ENCODE data around the gene COX5B. TPM values are rescaled to one million over a fixed set of nuclear protein-coding genes. Genes with fewer than 3 reads are reported as not detected.
"Not testable (repeated sequence)": the region's sequence is repeated elsewhere in the genome, so short reads cannot be mapped to it uniquely, and the experiment has no call there.

Gene COX5B
- total RNA-seq, 3 donors from 2014 or later = 410 to 732 (median 521) TPM

DNA sequence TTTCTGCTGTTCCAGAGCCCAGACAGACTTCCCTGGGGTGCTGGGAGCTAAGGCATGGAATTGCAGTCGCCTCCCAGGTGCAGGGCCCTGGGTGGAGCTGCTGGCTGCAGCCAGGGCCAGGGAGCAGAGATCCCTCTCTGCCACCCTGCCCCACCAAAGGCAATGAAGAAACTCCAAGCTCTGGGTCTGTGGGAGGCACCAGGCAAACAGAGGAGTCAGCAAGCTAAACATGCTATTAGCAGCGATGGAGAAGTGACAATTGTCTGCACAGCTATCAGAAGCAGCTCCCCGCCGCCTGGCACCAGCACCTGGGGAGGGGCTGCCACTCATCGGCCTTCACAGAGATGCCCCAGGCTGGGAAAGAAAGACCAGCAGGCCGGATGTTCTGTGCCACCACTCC is 28.0 kb upstream of the COX5B start:
- TF ChIP-seq, protein P1, sequence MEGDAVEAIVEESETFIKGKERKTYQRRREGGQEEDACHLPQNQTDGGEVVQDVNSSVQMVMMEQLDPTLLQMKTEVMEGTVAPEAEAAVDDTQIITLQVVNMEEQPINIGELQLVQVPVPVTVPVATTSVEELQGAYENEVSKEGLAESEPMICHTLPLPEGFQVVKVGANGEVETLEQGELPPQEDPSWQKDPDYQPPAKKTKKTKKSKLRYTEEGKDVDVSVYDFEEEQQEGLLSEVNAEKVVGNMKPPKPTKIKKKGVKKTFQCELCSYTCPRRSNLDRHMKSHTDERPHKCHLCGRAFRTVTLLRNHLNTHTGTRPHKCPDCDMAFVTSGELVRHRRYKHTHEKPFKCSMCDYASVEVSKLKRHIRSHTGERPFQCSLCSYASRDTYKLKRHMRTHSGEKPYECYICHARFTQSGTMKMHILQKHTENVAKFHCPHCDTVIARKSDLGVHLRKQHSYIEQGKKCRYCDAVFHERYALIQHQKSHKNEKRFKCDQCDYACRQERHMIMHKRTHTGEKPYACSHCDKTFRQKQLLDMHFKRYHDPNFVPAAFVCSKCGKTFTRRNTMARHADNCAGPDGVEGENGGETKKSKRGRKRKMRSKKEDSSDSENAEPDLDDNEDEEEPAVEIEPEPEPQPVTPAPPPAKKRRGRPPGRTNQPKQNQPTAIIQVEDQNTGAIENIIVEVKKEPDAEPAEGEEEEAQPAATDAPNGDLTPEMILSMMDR (IDR thresholded peaks at IDR 0.05) = no peak
- no peak overlapping the region for H3K4me3 ChIP-seq
- intact Hi-C loops (cut with DNase I, micrococcal nuclease) = no loop called here
- no peak for DNase-seq
- H3K4me1 ChIP-seq (ENCODE audit: low read depth) = no peaks in the 10 kb centered on the region
- no peaks in the 10 kb centered on the region for H3K9me3 ChIP-seq
- ATAC-seq = no peak
- H3K36me3 ChIP-seq (ENCODE audit: low read depth) = no peaks in the 10 kb centered on the region

DNA sequence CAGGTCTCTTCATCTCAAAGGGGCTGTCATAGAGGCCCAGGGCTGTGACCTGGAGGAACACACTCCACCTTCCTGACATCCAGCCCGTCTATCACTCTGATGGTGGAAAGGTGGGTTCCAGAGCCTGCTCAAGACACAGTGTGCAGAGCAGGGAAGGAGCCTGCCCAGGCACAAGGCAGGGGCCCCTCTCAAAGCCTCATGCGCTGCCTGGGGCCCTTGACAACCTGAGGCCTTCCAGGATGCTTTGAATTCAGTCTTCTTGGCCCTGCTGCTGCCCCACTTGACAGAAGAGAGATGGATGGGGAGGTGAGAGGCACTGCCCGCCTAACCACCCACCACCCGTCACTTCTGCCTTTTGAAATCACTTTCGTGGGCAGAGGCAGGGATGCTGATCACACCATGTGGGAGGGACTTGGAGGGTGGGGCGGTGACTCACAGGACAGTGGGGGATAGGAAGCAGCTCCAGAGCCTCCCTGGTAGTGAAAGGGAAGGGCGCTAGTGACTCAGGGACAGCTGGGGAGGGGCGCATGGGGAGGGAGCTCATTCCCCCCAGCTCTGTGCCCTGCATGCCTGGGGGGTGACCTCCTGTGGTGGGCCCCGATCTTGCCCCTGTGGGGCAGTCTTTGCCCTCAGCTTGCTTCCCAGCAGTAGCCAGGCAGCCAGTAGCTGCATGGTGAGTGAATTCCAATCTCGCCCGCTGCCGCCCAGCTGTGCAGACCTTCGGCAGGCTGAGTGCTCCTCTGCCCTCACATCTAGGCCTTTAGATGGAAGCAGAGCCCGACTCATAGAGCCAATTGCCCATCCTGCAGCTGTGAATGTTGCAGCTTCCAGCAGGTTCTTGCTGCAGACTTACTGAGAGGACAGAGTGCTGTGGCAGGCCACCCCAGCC is 26.7 kb upstream of the COX5B start:
- H3K9me3 ChIP-seq; intact Hi-C loops (cut with DNase I, micrococcal nuclease); H3K4me3 ChIP-seq; DNase-seq; H3K36me3 ChIP-seq (ENCODE audit: low read depth); H3K4me1 ChIP-seq (ENCODE audit: low read depth): not testable (repeated sequence)
- ATAC-seq = peak; percentile 54

DNA sequence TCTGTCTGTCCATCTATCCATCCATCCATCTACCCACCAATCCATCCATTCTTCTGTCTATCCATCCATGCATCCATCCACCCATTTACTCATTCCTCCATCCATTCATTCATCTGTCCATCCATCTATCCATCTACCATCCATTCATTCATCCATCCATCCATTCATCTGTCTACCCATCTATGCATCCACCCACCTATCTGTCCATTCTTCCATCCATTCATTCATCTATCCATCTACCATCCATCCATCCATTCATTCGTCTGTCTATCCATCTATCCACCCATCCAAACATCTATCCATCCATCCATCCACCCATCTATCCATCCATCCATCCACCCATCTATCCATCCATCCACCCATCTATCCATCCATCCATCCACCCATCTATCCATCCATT is 25.4 kb upstream of the COX5B start:
- H3K4me1 ChIP-seq (ENCODE audit: low read depth); H3K9me3 ChIP-seq; H3K36me3 ChIP-seq (ENCODE audit: low read depth); DNase-seq; intact Hi-C loops (cut with DNase I, micrococcal nuclease); ATAC-seq; H3K4me3 ChIP-seq: not testable (repeated sequence)

DNA sequence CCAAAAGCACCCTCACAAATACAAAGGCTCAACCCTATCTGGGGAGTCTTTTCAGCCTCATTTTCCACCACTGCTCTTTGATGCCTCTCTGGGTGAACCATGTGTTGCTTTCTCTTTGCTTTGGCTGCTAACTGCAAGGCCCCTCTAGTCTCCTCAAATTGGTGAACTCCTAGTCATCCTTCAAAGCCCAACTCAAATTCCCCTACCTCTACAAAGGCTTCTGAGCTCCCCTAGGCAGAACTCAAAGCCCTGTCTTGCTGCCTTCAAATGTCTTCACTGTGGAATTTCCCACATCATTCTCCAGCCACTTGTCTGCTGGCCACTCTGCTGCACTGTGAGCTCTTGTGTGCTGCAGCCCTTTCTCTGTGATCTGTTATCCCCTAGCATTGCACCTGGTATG is 22.9 kb upstream of the COX5B start:
- ATAC-seq; DNase-seq; intact Hi-C loops (cut with DNase I, micrococcal nuclease); H3K4me3 ChIP-seq; H3K36me3 ChIP-seq (ENCODE audit: low read depth); H3K9me3 ChIP-seq; H3K4me1 ChIP-seq (ENCODE audit: low read depth): not testable (repeated sequence)

DNA sequence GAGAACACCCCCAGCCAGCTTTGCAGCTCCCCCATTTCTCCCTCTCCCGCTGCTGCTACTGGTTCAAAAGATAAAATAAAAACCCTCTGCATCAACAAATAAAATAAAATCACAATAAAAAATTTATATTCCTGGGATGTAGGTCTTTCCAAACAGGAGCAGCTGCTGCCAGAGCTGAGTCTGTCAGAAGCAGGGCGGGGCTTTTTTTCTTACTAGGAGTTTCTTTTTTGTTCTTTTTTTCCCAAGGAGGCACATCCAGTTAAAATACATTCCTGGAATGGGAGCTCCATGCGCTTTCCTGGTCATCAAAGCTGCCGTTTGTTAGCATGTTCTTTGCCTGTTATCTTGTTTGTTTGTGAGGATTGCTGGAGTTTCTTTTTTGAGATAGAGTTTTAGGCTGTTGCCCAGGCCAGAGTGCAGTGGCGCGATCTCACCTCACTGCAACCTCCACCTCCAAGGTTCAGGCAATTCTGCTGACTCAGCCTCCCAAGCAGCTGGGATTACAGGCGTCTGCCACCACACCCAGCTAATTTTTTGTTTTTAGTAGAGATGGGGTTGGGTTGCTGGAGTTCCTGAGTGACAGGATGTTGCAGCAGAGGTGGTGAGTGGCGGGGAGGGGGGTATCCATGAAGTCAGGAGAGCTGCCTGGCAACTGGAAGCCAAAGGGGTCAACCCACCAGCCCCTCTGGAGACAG is 20.4 kb upstream of the COX5B start:
- H3K36me3 ChIP-seq (ENCODE audit: low read depth); DNase-seq; ATAC-seq; H3K4me1 ChIP-seq (ENCODE audit: low read depth); intact Hi-C loops (cut with DNase I, micrococcal nuclease); H3K4me3 ChIP-seq; H3K9me3 ChIP-seq: not testable (repeated sequence)

DNA sequence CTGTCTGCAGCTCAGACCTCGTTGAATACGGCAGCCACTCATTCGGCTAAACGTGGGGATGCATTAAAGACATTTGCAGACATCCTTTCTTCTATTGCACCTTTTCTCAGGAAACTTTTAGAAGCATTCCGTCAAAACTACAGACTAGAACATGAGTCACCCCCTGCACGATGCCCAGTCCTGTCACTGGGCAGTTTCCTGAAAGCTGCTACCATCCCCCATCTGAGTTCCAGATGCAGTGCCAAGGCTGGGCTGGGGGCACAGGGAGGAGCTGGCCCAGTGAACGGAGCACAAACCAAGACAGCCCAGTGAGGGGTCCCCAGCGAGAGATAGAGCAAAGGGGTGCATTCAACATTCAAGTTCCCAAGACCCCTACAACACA is 19.8 kb upstream of the COX5B start:
- H3K9me3 ChIP-seq; H3K4me3 ChIP-seq; H3K36me3 ChIP-seq (ENCODE audit: low read depth); H3K4me1 ChIP-seq (ENCODE audit: low read depth); ATAC-seq; DNase-seq; intact Hi-C loops (cut with DNase I, micrococcal nuclease): not testable (repeated sequence)

DNA sequence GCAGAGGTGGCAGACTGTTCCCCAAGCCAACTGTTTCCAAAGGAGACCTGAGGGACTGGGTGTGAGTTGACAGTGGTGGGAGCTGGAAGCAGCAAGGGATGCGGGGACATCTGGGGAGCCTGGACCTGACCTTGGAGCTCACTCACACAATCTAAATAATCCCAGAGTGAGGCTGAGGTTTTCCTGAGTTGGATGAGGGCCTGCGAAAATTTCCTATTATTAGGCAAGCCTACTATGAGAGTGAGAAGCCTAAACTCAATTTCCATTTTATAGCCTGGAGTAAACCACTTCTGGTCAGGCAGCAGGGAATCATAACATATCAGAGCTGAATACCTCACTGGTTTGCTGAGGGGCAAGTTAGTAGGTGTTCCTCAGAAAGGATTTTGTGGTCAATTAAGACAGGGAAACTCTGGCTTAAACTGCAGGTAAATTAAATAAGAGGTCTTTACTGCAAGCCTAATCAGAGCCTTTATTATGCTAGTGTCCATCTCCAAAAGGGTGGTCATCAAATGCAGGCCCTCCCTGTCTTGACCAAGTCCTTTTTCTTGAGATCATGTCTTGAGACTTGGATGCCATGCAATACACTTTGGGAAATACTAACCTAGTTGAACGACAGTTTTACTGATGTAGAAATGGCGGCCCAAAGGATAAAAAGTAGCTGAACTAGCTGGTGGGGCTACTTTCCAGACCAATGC is 1.7 kb upstream of the COX5B start:
- no peak for ATAC-seq
- no peak for DNase-seq
- Histone ChIP-seq H3K4me3 (no peak overlapping the region), H3K4me1 (ENCODE audit: low read depth) (peaks cover 23% of the 10 kb centered on the region), H3K36me3 (ENCODE audit: low read depth) (no peaks in the 10 kb centered on the region), H3K9me3 (no peaks in the 10 kb centered on the region)
- TF ChIP-seq, protein P1 (IDR thresholded peaks at IDR 0.05) = no peak
- intact Hi-C loops (cut with DNase I, micrococcal nuclease) = no loop called here

Measured in mucosa of descending colon (tissue), 3 donors.